Testis (tissue), 3 donors: ENCODE results near the gene SPOCD1. TPM values are rescaled to one million over a fixed set of nuclear protein-coding genes. Genes with fewer than 3 reads are reported as not detected.

Experiments used
- DNase-seq: peaks from one replicate; pipeline ENCODE4 v3.0.0-alpha.2; 2019
- H3K27ac ChIP-seq, 2 donors: fragments of 200-600 bp; sonication (generic); one replicate each; pipeline ENCODE4 v1.5.1; 2019
- H3K27me3 ChIP-seq: fragments of 200-600 bp; sonication (generic); one replicate; pipeline ENCODE4 v1.5.1; 2019
- H3K36me3 ChIP-seq: fragments of 200-600 bp; sonication (generic); one replicate; pipeline ENCODE4 v1.5.1; 2017; ENCODE audit warnings: low read depth; ENCODE audit errors: missing control alignments
- H3K4me1 ChIP-seq: fragments of 200-600 bp; sonication (generic); one replicate; pipeline ENCODE4 v1.5.1; 2019
- H3K4me3 ChIP-seq, 2 donors: fragments of 200-600 bp; sonication (generic); one replicate each; pipeline ENCODE4 v1.5.1; 2017 to 2019
- H3K9me3 ChIP-seq: fragments of 200-600 bp; sonication (generic); one replicate; pipeline ENCODE4 v1.5.1; 2017
- CTCF ChIP-seq, 3 experiments: fragments of 450-650 bp in 2 of 3; fragments of 200-600 bp in 1 of 3; sonication (generic) in 1 of 3; IDR thresholded peaks; one replicate each; pipeline ENCODE4 v1.5.1; 2016 to 2019; ENCODE audit warnings: antibody characterized with exemption in 3 of 3, mild to moderate bottlenecking in 2 of 3, moderate library complexity in 1 of 3
- POLR2A ChIP-seq: fragments of 450-650 bp; IDR thresholded peaks from one replicate; pipeline ENCODE4 v1.6.1; 2017; ENCODE audit warnings: antibody characterized with exemption, mild to moderate bottlenecking, moderate library complexity
- WGBS, 2 donors: methylation state at CpG; one replicate each; pipeline ENCODE4 v1.1.5; 2018; 5-methylcytosine and 5-hydroxymethylcytosine counted together
- intact Hi-C: fragments of 100-400 bp; cut with DNase I; formaldehyde crosslinking; loops from one replicate; pipeline ENCODE4 v1.15.1; 2023; ENCODE audit warnings: low total_unique reads
- polyA plus RNA-seq: library from polyadenylated mRNA; stranded (reverse); fragments of 350-450 nt; fragmentation: Illumina TruSeq; extraction: RNeasy Lipid Tissue Mini Kit (QIAGEN cat#74804); gene quantifications from one replicate; pipeline ENCODE4 v1.2.3, GENCODE V29; 2014; ENCODE audit warnings: low read depth, low replicate concordance; ENCODE audit not compliant: insufficient read depth
- total RNA-seq, 2 donors: library from RNA; depleted of rRNA; stranded (reverse); fragments of >200 nt; gene quantifications; one replicate each; pipeline ENCODE4 v1.2.3, GENCODE V29; 2016

Gene SPOCD1
- total and polyA plus RNA-seq, 3 donors from 2014 or later = 22.0 to 36.0 (median 32.0) TPM

GRCh38 chr1:31783846-31784245 lies 32.0 kb downstream of the SPOCD1 start:
- DNase-seq = no peak
- TF ChIP-seq POLR2A (no peak), CTCF (IDR thresholded peaks at IDR 0.05) (no peak)
- H3K27me3 ChIP-seq = no peaks in the 10 kb centered on the region
- peaks cover 12% of the 10 kb centered on the region for H3K4me1 ChIP-seq
- no peaks in the 10 kb centered on the region for H3K36me3 ChIP-seq
- no peaks in the 10 kb centered on the region for H3K9me3 ChIP-seq
- H3K4me3 ChIP-seq = no peak overlapping the region
- intact Hi-C loops = loop anchor here (10.0 kb wide), 1 partner anchor 119 kb away; no protein-coding TSS in a partner anchor
- no peak overlapping the region for H3K27ac ChIP-seq
- WGBS, 2 donors = 90 to 97% methylated on average over 2 to 3 of the region's 3 CpGs

GRCh38 chr1:31782421-31783410 lies 33.1 kb downstream of the SPOCD1 start:
- no peak overlapping the region for H3K27ac ChIP-seq
- no peak for TF ChIP-seq POLR2A
- no peak for TF ChIP-seq CTCF (IDR thresholded peaks at IDR 0.05)
- H3K4me3 ChIP-seq = no peak overlapping the region
- no peaks in the 10 kb centered on the region for H3K27me3 ChIP-seq
- intact Hi-C loops = loop anchor here (10.0 kb wide), 1 partner anchor 118 kb away; no protein-coding TSS in a partner anchor
- no peaks in the 10 kb centered on the region for H3K9me3 ChIP-seq
- no peaks in the 10 kb centered on the region for H3K36me3 ChIP-seq
- 74 to 75% methylated on average over 10 to 12 of the region's 12 CpGs for WGBS, 2 donors
- peaks cover 12% of the 10 kb centered on the region for H3K4me1 ChIP-seq
- DNase-seq = no peak

- no peak for DNase-seq
- Histone ChIP-seq H3K4me3 (no peak overlapping the region), H3K4me1 (peaks cover 12% of the 10 kb centered on the region), H3K36me3 (no peaks in the 10 kb centered on the region), H3K27ac (no peak overlapping the region), H3K27me3 (no peaks in the 10 kb centered on the region), H3K9me3 (no peaks in the 10 kb centered on the region)
- intact Hi-C loops = loop anchor here (10.0 kb wide), 1 partner anchor 117 kb away; no protein-coding TSS in a partner anchor
- WGBS, 2 donors = 71% methylated on average over 18 of the region's 18 CpGs; no CpG with 5 or more reads in 1 of the 2 donors
- no peak for TF ChIP-seq CTCF (IDR thresholded peaks at IDR 0.05)
- TF ChIP-seq POLR2A = no peak
These were observed 34.0 kb downstream of the SPOCD1 start for GRCh38 chr1:31781756-31782371.

GRCh38 chr1:31781138-31781755 lies 34.6 kb downstream of the SPOCD1 start:
- Histone ChIP-seq H3K27me3 (no peaks in the 10 kb centered on the region), H3K4me3 (no peak overlapping the region), H3K4me1 (peaks cover 12% of the 10 kb centered on the region), H3K36me3 (no peaks in the 10 kb centered on the region), H3K27ac (no peak overlapping the region), H3K9me3 (no peaks in the 10 kb centered on the region)
- no peak for DNase-seq
- intact Hi-C loops = loop anchor here (10.0 kb wide), 1 partner anchor 116 kb away; no protein-coding TSS in a partner anchor
- TF ChIP-seq CTCF (IDR thresholded peaks at IDR 0.05) (no peak), POLR2A (no peak)
- WGBS, 2 donors = 55 to 64% methylated on average over 7 of the region's 7 CpGs
